K562 (cell line): ENCODE data around the gene MED29. TPM values are rescaled to one million over a fixed set of nuclear protein-coding genes. Genes with fewer than 3 reads are reported as not detected.

Source experiments
- ATF1 ChIP-seq, 2 experiments: fragments of 450-650 bp in 1 of 2; IDR thresholded peaks; 2 replicates each; pipeline ENCODE4 v1.6.1; 2016; ENCODE audit warnings: missing compliant biosample characterization in 1 of 2, missing genetic modification characterization in 1 of 2
- ATF3 ChIP-seq, 2 experiments: fragments of 450-650 bp in 1 of 2; sonication (generic) in 1 of 2; formaldehyde crosslinking in 1 of 2; IDR thresholded peaks in 1 of 2; conservative IDR thresholded peaks in 1 of 2; 2 replicates each; pipeline versions ENCODE4 v1.6.1 to v1.8.1; 2016 to 2023; ENCODE audit warnings: mild to moderate bottlenecking in 2 of 2, moderate library complexity in 2 of 2, inconsistent platforms in 1 of 2, missing genetic modification reagents in 1 of 2
- DACH1 ChIP-seq: fragments of 450-650 bp; IDR thresholded peaks from 2 replicates; pipeline ENCODE4 v1.6.1; 2018; ENCODE audit not compliant: partially characterized antibody
- DIDO1 ChIP-seq: fragments of 450-650 bp; IDR thresholded peaks from 2 replicates; pipeline ENCODE4 v1.6.1; 2016; ENCODE audit warnings: low read depth, missing biosample characterization, missing genetic modification characterization
- DNMT1 ChIP-seq: fragments of 450-650 bp; IDR thresholded peaks from 2 replicates; pipeline ENCODE4 v1.6.1; 2016; ENCODE audit warnings: antibody characterized with exemption, mild to moderate bottlenecking
- HOMEZ ChIP-seq: fragments of 250-450 bp; sonication (Bioruptor Pico); IDR thresholded peaks from 2 replicates; pipeline ENCODE4 v1.4.0; 2020; ENCODE audit warnings: mild to moderate bottlenecking, moderate library complexity
- MCM5 ChIP-seq: fragments of 450-650 bp; IDR thresholded peaks from 2 replicates; pipeline ENCODE4 v1.6.1; 2016; ENCODE audit warnings: low read depth
- MNT ChIP-seq, 2 experiments: fragments of 450-650 bp; conservative IDR thresholded peaks; 2 replicates each; pipeline ENCODE4 v1.6.1; 2017; ENCODE audit warnings: mild to moderate bottlenecking in 2 of 2, moderate library complexity in 2 of 2
- NFE2 ChIP-seq: IDR thresholded peaks from 2 replicates; pipeline ENCODE4 v1.6.1; 2014; ENCODE audit warnings: antibody characterized with exemption, low read depth
- RCOR1 ChIP-seq, 2 experiments: IDR thresholded peaks; 2 replicates each; pipeline ENCODE4 v1.6.1; 2012; ENCODE audit warnings: low read depth in 2 of 2, low read length in 2 of 2, borderline replicate concordance in 1 of 2, improper control_type of control experiment in 1 of 2
- RNF219 ChIP-seq: fragments of 250-450 bp; sonication (Bioruptor Pico); IDR thresholded peaks from 2 replicates; pipeline ENCODE4 v1.5.0; 2022; ENCODE audit warnings: mild to moderate bottlenecking
- SUPT5H ChIP-seq: fragments of 450-650 bp; IDR thresholded peaks from 2 replicates; pipeline ENCODE4 v1.6.1; 2016
- TSHZ1 ChIP-seq: fragments of 250-450 bp; sonication (Bioruptor Pico); IDR thresholded peaks from 2 replicates; pipeline ENCODE4 v1.4.0; 2020; ENCODE audit warnings: mild to moderate bottlenecking, moderate library complexity
- ZBTB1 ChIP-seq: sonication (generic); formaldehyde crosslinking; IDR thresholded peaks from 2 replicates; pipeline ENCODE4 v1.8.1; 2023; ENCODE audit warnings: missing genetic modification reagents, low read depth, mild to moderate bottlenecking, borderline replicate concordance
- ZNF197 ChIP-seq: fragments of 200-800 bp; sonication (Bioruptor generic); IDR thresholded peaks from 2 replicates; pipeline ENCODE4 v1.6.1; 2016; ENCODE audit warnings: low read depth, missing genetic modification characterization, missing compliant biosample characterization
- ZNF551 ChIP-seq: fragments of 250-450 bp; sonication (Bioruptor Pico); IDR thresholded peaks from 2 replicates; pipeline ENCODE4 v1.5.0; 2021; ENCODE audit warnings: mild to moderate bottlenecking, moderate library complexity
- polyA plus RNA-seq, 8 experiments: library from polyadenylated mRNA; depleted of rRNA in 4 of 8; stranded (reverse) in 5 of 8; unstranded in 3 of 8; fragments of >200 nt; fragmentation: Nextera tagmentation in 2 of 8; fragmentation: Illumina TruSeq in 1 of 8; extraction: Ambion mirVana in 2 of 8; extraction: Trizol in 1 of 8; gene quantifications; 2 replicates each; pipeline versions ENCODE4 v1.2.1 to v1.2.3, GENCODE V29; 2011 to 2014; ENCODE audit warnings: inconsistent platforms in 1 of 8, missing spikeins in 1 of 8
- total RNA-seq, 7 experiments: library from RNA; depleted of rRNA in 6 of 7; stranded (reverse); fragments of >200 nt in 6 of 7; fragmentation: Illumina TruSeq in 2 of 7; extraction: Trizol in 2 of 7; gene quantifications; 2 replicates each; pipeline versions ENCODE4 v1.2.1 to v1.2.3, GENCODE V29; 2011 to 2021; ENCODE audit warnings: low replicate concordance in 1 of 7

The MED29 gene
- total and polyA plus RNA-seq, 9 of the 15 experiments (the other 6 are each of a cell fraction or from before 2014, with no cell fraction given) = 1.8 to 22.6 (median 12.4) TPM

- TF ChIP-seq ZNF551 = no peak
- TF ChIP-seq ZNF197 = peak; percentile 31; the same call in 1 of the 2 replicates
- no peak for TF ChIP-seq DACH1
- no peak for TF ChIP-seq HOMEZ (CRISPR knock-in tag)
- no peak for TF ChIP-seq TSHZ1
- TF ChIP-seq RNF219 (CRISPR knock-in tag) = no peak
- TF ChIP-seq ATF3 (IDR thresholded peaks at IDR 0.05) = peak; percentile 98
- TF ChIP-seq ATF3 (CRISPR knock-in tag; conservative IDR thresholded peaks at IDR 0.05) = 0 out of 2 replicates have a peak, but pooled peaks have one; percentile 72
- peak; percentile 77 to 83 for TF ChIP-seq MNT (conservative IDR thresholded peaks at IDR 0.05)
- no peak for TF ChIP-seq DIDO1 (tag)
- TF ChIP-seq DNMT1 = no peak
- peak; percentile 42; the same call in 1 of the 2 replicates for TF ChIP-seq SUPT5H
- TF ChIP-seq NFE2 = no peak
- TF ChIP-seq ZBTB1 (CRISPR knock-in tag) = peak; percentile 56; the same call in 1 of the 2 replicates
- TF ChIP-seq MCM5 = no peak
- TF ChIP-seq ATF1 (CRISPR knock-in tag; IDR thresholded peaks at IDR 0.05) = no peak
- peak; percentile 95 for TF ChIP-seq ATF1 (tag; IDR thresholded peaks at IDR 0.05)
- peak; percentile 3 to 89 for TF ChIP-seq RCOR1 (IDR thresholded peaks at IDR 0.05; ENCODE audit: borderline replicate concordance in 1 of 2, low read depth in 2 of 2, low read length in 2 of 2)
Observed at GRCh38 chr19:39430675-39431593, 39.8 kb downstream of the MED29 start (continued).
